Memory B cell (primary cell): Measurements from ENCODE around the gene ST6GALNAC6.

Experiments
- ATAC-seq: fragments of 150-1000 bp; cut with Tn5 transposase; 2 replicates; pipeline ENCODE4 v1.10.0; 2021; ENCODE audit warnings: low read depth, mild to moderate bottlenecking, moderate library complexity
- DNase-seq, 2 donors: peaks; one replicate each; pipeline ENCODE4 v3.0.0; 2022; ENCODE audit warnings: low spot score in 2 of 2
- H3K27ac Mint-ChIP-seq: one replicate; pipeline ENCODE4 v1.8.0; 2022; ENCODE audit warnings: mild to moderate bottlenecking, moderate library complexity, mixed read lengths
- H3K27me3 Mint-ChIP-seq: one replicate; pipeline ENCODE4 v1.8.0; 2022; ENCODE audit warnings: mixed read lengths
- H3K36me3 Mint-ChIP-seq: one replicate; pipeline ENCODE4 v1.8.0; 2022; ENCODE audit warnings: mild to moderate bottlenecking, mixed read lengths
- H3K4me1 Mint-ChIP-seq: one replicate; pipeline ENCODE4 v1.8.0; 2022; ENCODE audit warnings: mixed read lengths
- H3K4me3 Mint-ChIP-seq: one replicate; pipeline ENCODE4 v1.8.0; 2022; ENCODE audit warnings: mild to moderate bottlenecking, moderate library complexity, mixed read lengths
- H3K9me3 Mint-ChIP-seq: one replicate; pipeline ENCODE4 v1.8.0; 2022; ENCODE audit warnings: mixed read lengths

The ST6GALNAC6 gene

DNA sequence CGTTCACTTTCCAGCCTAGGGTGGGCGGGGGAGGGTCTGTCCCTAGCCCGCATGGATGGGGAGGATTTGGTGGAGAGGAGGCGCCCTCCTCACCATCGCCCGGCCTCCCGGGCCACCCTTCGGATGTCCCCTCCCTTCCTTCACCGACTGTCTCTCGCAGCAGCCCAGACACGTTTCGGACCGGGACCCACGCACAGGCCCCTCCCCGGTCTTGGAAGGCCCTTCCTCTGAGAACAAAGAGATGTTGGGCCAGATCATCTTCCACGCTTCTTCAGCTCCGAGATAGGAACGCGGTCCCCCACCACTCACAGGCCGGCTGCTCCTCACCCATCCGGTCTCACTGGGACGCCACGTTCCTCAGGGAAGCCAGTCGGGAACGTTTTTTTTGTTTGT, 38.9 kb upstream of the ST6GALNAC6 start:
- Mint-ChIP-seq H3K4me3 (peak overlapping the region; percentile 74), H3K27ac (peak overlapping the region; percentile 87), H3K36me3 (peaks cover 15% of the 10 kb centered on the region), H3K9me3 (no peaks in the 10 kb centered on the region), H3K27me3 (no peaks in the 10 kb centered on the region), H3K4me1 (peaks cover 35% of the 10 kb centered on the region)
- ATAC-seq (no peak), DNase-seq (no peak)

DNA sequence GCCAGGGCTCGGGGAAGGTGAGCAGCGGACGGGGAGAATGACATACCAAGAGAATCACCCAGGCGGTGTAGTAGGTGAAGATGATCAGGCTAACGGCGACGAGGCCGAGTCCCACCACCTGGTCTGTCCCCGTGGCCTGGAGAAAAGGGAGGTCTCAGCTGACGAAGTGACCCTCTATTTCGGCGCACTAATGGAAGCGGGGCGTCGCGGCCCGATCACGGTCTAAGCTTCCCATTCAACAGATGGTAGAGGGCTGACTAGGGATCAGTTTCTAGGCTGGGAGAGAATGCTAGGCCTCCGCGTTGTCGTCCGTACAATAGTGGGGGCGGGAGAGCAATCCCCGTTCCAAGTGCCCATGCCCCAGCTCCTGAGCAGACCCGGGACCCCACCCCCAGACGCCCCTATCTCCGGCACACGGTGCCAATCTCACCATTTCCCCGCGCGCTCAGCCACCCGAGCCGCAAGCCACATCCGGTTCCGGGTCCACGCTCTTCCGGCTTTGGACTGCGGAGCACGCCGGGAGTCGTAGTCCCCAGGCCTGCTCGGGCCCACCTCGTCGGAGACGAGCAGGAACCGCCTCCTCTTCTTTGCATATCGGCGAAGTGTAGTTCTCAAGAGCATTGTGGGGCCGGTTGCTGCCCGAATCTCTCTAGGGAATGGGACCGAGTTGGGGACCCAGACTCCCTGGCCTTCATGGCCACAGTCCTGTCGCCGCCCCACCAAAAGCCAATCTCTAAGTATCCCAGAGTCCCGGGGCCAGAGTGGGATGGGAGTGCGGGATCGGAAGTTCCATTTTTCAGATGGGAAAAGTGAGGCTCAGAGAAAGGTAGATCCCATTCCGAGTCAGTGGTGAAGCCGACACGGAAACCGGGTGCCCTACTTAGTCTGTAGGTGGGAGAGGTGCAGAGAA, 38.2 kb upstream of the ST6GALNAC6 start, which contains the start of gene DPM2:
DPM2 (minus strand) TSS at position 467 of the 910 bp plus-strand sequence; CDS start at position 433, 34 bp downstream.
- peaks cover 15% of the 10 kb centered on the region for H3K36me3 Mint-ChIP-seq
- peak; percentile 76 to 79 for DNase-seq
- peaks cover 33% of the 10 kb centered on the region for H3K4me1 Mint-ChIP-seq
- H3K9me3 Mint-ChIP-seq, result no peaks in the 10 kb centered on the region
- peak within 1 kb of the TSS; percentile 96 for H3K4me3 Mint-ChIP-seq
- peak within 1 kb of the TSS; percentile 87 for H3K27ac Mint-ChIP-seq
- peak; percentile 96 for ATAC-seq
- no peaks in the 10 kb centered on the region for H3K27me3 Mint-ChIP-seq

GRCh38 chr9:127937056-127937387, 37.6 kb upstream of the ST6GALNAC6 start:
- Mint-ChIP-seq H3K27ac (peak overlapping the region; percentile 87), H3K4me1 (peaks cover 33% of the 10 kb centered on the region), H3K4me3 (peak overlapping the region; percentile 96), H3K9me3 (no peaks in the 10 kb centered on the region), H3K36me3 (peaks cover 12% of the 10 kb centered on the region), H3K27me3 (no peaks in the 10 kb centered on the region)
- no peak for ATAC-seq
- DNase-seq, result no peak

GRCh38 chr9:127936347-127936852, 37.0 kb upstream of the ST6GALNAC6 start:
- Mint-ChIP-seq H3K27me3 (no peaks in the 10 kb centered on the region), H3K27ac (no peak overlapping the region), H3K36me3 (peaks cover 9% of the 10 kb centered on the region), H3K9me3 (no peaks in the 10 kb centered on the region), H3K4me3 (peak overlapping the region; percentile 59), H3K4me1 (peaks cover 36% of the 10 kb centered on the region)
- no peak for ATAC-seq
- no peak for DNase-seq

DNA sequence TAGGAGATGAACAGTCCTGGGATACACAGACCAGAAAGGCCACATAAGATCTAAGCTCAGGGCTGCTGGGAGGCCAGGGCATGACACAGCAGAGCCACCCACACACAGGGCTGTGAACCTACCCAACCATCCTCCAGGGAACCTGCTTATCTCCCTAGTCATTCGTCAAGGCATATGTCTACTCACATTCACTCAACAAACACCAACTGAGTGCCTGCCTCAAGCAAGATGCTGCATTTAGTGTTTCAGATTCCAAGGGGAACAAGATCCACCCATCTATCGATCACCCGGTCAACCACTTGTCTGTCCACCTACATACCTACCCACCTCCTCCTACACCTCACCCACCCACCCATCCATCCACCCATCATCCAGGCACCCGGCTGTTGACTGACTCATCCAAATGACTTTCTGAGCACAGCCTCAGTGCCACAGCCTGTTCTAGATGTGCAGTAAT, 36.4 kb upstream of the ST6GALNAC6 start:
- Mint-ChIP-seq H3K36me3 (peaks cover 9% of the 10 kb centered on the region), H3K4me3 (peak overlapping the region; percentile 59), H3K27ac (no peak overlapping the region), H3K4me1 (peaks cover 41% of the 10 kb centered on the region), H3K9me3 (no peaks in the 10 kb centered on the region), H3K27me3 (no peaks in the 10 kb centered on the region)
- DNase-seq, result no peak
- no peak for ATAC-seq

DNA sequence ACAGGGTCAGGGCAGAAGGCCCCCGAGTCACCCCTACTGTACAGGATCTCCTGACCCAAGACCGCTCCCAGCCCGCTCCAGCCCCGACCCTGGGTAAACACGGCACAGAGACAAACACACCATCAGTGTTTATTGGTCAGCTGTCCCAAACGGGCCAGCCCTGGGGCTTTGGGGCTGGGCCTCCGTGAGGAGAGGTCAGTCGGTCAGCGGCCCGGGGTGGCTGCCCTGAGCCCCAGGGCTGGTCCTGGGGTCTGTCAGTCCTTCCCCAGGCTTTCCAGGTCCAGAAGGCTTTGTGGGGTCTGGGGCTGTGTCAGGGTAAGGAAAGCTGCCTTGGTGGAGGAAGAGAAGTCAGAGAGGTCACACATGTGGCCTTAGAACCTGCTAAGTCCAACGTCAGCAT, 35.6 kb upstream of the ST6GALNAC6 start:
- DNase-seq, result no peak
- no peaks in the 10 kb centered on the region for H3K27me3 Mint-ChIP-seq
- H3K9me3 Mint-ChIP-seq, result no peaks in the 10 kb centered on the region
- no peak overlapping the region for H3K27ac Mint-ChIP-seq
- no peak for ATAC-seq
- H3K4me3 Mint-ChIP-seq, result no peak overlapping the region
- peaks cover 9% of the 10 kb centered on the region for H3K36me3 Mint-ChIP-seq
- H3K4me1 Mint-ChIP-seq, result peaks cover 42% of the 10 kb centered on the region

- no peak for ATAC-seq
- H3K4me1 Mint-ChIP-seq, result peaks cover 45% of the 10 kb centered on the region
- DNase-seq, result no peak
- no peaks in the 10 kb centered on the region for H3K27me3 Mint-ChIP-seq
- H3K36me3 Mint-ChIP-seq, result peaks cover 9% of the 10 kb centered on the region
- H3K27ac Mint-ChIP-seq, result no peak overlapping the region
- H3K9me3 Mint-ChIP-seq, result no peaks in the 10 kb centered on the region
- peak overlapping the region; percentile 27 for H3K4me3 Mint-ChIP-seq
Measured at GRCh38 chr9:127934248-127934647, 34.8 kb upstream of the ST6GALNAC6 start.

GRCh38 chr9:127931092-127931881, 31.9 kb upstream of the ST6GALNAC6 start:
- Mint-ChIP-seq H3K9me3 (no peaks in the 10 kb centered on the region), H3K36me3 (peaks cover 9% of the 10 kb centered on the region), H3K4me1 (peaks cover 28% of the 10 kb centered on the region), H3K27me3 (no peaks in the 10 kb centered on the region), H3K27ac (peak overlapping the region; percentile 91), H3K4me3 (peak overlapping the region; percentile 78)
- peak; percentile 65 for ATAC-seq
- DNase-seq, result peak in 1 of 2 donors; percentile 51

DNA sequence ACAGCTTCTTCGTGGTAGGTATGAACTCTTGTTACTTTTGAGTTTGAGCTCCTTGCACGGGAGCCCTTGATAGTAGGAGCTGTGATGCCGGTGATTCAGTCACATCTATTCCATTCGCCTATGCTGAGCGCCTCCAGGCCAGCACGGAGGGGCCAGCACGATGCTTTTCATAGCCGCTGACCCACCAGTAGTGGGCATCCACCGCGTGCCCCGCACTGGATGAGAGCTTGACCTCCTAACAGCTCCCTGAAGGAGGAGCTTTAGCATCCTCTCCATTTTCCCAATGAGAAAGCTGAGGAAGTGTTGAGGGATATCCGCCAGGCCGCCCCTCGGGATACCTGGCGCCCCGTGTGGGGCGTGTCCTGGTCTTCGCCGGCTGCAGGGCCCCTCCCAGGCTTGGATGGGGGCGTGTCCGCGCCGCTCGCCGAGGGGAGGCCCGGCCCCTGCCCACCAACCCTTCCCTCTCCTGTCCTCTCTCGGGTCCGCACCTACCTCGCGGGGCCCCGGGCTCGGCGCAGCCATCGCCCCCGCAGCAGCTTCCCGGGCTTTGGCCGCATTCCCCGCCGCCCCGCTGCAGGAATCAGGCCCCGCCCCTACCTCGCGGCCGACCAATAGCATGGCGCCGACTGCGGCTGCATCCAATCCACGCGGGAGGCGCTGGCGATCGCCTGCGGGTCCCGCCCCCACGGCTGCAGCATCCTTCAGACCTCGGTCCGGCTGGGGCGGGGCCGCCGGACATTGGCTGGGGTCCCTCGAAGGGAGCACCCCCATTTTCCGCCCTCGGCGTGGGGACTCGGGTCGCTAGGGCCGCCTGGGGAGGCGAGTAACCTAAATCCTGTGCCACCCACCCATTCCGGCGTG, 31.1 kb upstream of the ST6GALNAC6 start, which contains the start of gene PIP5KL1:
PIP5KL1 (minus strand) TSS at position 547 of the 861 bp plus-strand sequence; CDS start at position 522, 25 bp downstream.
- H3K9me3 Mint-ChIP-seq, result no peaks in the 10 kb centered on the region
- peaks cover 9% of the 10 kb centered on the region for H3K36me3 Mint-ChIP-seq
- no peaks in the 10 kb centered on the region for H3K27me3 Mint-ChIP-seq
- peak within 1 kb of the TSS; percentile 78 for H3K4me3 Mint-ChIP-seq
- DNase-seq, result peak; percentile 69 to 88
- peaks cover 20% of the 10 kb centered on the region for H3K4me1 Mint-ChIP-seq
- H3K27ac Mint-ChIP-seq, result peak within 1 kb of the TSS; percentile 91
- peak; percentile 76 for ATAC-seq

DNA sequence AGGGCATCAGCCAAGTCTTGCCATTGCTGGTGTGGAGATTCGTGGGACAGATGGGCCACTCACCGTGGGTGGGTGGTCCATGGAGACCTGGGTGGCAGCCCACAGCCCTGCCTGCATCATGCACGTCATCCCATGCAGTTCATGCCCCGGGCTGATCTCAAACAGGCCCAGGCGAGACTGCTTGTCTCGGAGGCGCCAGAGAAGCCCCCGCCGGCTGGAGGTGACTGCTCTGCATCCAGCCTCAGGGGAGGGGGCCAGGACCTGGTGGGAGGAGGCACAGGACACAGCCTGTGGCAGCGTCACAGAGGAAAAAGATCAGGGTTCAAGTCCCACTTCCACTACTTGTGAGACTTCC, 30.2 kb upstream of the ST6GALNAC6 start:
- Mint-ChIP-seq H3K27me3 (peaks cover 3% of the 10 kb centered on the region), H3K36me3 (peaks cover 7% of the 10 kb centered on the region), H3K4me3 (peak overlapping the region; percentile 78), H3K27ac (peak overlapping the region; percentile 29), H3K9me3 (no peaks in the 10 kb centered on the region), H3K4me1 (peaks cover 17% of the 10 kb centered on the region)
- ATAC-seq (no peak), DNase-seq (no peak)

- Mint-ChIP-seq H3K4me1 (peaks cover 13% of the 10 kb centered on the region), H3K36me3 (peaks cover 3% of the 10 kb centered on the region), H3K9me3 (no peaks in the 10 kb centered on the region), H3K27ac (no peak overlapping the region), H3K4me3 (peak overlapping the region; percentile 57), H3K27me3 (peaks cover 3% of the 10 kb centered on the region)
- no peak for ATAC-seq
- DNase-seq, result no peak
Measured at GRCh38 chr9:127928676-127929624, 29.5 kb upstream of the ST6GALNAC6 start.

GRCh38 chr9:127927988-127928675, 28.7 kb upstream of the ST6GALNAC6 start:
- H3K36me3 Mint-ChIP-seq, result peaks cover 3% of the 10 kb centered on the region
- peaks cover 13% of the 10 kb centered on the region for H3K4me1 Mint-ChIP-seq
- H3K27me3 Mint-ChIP-seq, result peaks cover 3% of the 10 kb centered on the region
- ATAC-seq, result no peak
- DNase-seq, result no peak
- no peak overlapping the region for H3K27ac Mint-ChIP-seq
- H3K9me3 Mint-ChIP-seq, result no peaks in the 10 kb centered on the region
- H3K4me3 Mint-ChIP-seq, result peak overlapping the region; percentile 67
